Measurements from ENCODE around the gene RC3H2. TPM values are rescaled to one million over a fixed set of nuclear protein-coding genes. Genes with fewer than 3 reads are reported as not detected.

RC3H2 gene
- total RNA-seq, 1 donor from 2014 or later, result 74.4 TPM

GRCh38 chr9:122949696-122950095, 44.5 kb upstream of the RC3H2 start:
- Mint-ChIP-seq H3K4me3 (ENCODE audit: unreplicated experiment) (no peak overlapping the region), H3K27me3 (ENCODE audit: unreplicated experiment) (no peaks in the 10 kb centered on the region), H3K9me3 (ENCODE audit: unreplicated experiment) (no peaks in the 10 kb centered on the region), H3K4me1 (ENCODE audit: unreplicated experiment) (peaks cover 65% of the 10 kb centered on the region), H3K36me3 (ENCODE audit: unreplicated experiment) (peaks cover 1% of the 10 kb centered on the region), H3K27ac (ENCODE audit: unreplicated experiment) (peak overlapping the region; percentile 28)
- no peak for TF ChIP-seq CTCF (IDR thresholded peaks at IDR 0.05)
- DNase-seq (ENCODE audit: extremely low spot score, unreplicated experiment), result no peak

DNA sequence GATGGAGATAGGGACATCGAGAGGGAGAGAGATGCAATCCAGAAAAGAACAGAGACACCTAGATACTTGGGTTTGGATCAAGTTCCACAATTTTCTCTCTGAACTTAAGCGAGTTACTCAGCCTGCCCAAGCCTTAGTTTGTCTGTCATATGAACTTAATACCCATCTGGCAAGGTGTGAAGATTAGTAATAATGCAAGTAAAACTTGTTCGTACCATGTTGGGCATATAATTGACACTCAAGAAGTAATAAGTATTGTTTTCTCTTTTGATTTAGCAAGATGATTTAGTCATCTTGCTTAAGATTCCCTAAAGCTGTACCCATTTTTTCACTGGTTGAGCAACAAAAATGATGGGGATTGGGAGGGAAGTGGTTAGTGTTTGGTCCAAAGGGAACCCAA, 43.2 kb upstream of the RC3H2 start:
- Mint-ChIP-seq H3K4me3 (ENCODE audit: unreplicated experiment) (no peak overlapping the region), H3K27ac (ENCODE audit: unreplicated experiment) (peak overlapping the region; percentile 71), H3K36me3 (ENCODE audit: unreplicated experiment) (peaks cover 1% of the 10 kb centered on the region), H3K27me3 (ENCODE audit: unreplicated experiment) (no peaks in the 10 kb centered on the region), H3K4me1 (ENCODE audit: unreplicated experiment) (peaks cover 61% of the 10 kb centered on the region), H3K9me3 (ENCODE audit: unreplicated experiment) (no peaks in the 10 kb centered on the region)
- DNase-seq (ENCODE audit: extremely low spot score, unreplicated experiment), result no peak
- TF ChIP-seq CTCF (IDR thresholded peaks at IDR 0.05), result no peak

DNA sequence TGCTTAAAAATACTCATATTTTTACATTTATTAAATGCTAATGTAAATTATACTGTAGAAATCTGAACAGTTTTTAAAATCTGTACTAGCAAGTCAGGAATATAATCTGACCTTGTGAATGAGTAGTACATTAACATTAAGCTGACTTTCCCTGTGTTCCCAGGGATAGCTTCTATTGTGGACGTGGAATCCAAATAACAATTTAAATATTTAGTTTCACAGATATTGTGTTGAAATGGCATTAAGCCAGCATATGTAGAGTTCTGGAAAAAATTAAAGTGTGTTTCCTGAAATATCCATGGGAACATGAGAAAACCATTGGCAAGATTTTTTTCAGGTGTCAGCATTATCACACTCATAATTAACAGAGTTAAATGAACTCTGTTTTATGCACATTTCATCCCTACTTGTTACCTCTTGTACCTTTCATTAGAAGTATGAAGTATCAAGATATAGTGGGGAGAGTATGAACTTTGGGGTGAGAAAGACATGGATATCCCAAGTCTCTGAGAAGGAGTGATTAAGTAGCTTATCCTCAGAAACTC, 41.4 kb upstream of the RC3H2 start:
- Mint-ChIP-seq H3K36me3 (ENCODE audit: unreplicated experiment) (peaks cover 1% of the 10 kb centered on the region), H3K4me1 (ENCODE audit: unreplicated experiment) (peaks cover 68% of the 10 kb centered on the region), H3K9me3 (ENCODE audit: unreplicated experiment) (no peaks in the 10 kb centered on the region)

DNA sequence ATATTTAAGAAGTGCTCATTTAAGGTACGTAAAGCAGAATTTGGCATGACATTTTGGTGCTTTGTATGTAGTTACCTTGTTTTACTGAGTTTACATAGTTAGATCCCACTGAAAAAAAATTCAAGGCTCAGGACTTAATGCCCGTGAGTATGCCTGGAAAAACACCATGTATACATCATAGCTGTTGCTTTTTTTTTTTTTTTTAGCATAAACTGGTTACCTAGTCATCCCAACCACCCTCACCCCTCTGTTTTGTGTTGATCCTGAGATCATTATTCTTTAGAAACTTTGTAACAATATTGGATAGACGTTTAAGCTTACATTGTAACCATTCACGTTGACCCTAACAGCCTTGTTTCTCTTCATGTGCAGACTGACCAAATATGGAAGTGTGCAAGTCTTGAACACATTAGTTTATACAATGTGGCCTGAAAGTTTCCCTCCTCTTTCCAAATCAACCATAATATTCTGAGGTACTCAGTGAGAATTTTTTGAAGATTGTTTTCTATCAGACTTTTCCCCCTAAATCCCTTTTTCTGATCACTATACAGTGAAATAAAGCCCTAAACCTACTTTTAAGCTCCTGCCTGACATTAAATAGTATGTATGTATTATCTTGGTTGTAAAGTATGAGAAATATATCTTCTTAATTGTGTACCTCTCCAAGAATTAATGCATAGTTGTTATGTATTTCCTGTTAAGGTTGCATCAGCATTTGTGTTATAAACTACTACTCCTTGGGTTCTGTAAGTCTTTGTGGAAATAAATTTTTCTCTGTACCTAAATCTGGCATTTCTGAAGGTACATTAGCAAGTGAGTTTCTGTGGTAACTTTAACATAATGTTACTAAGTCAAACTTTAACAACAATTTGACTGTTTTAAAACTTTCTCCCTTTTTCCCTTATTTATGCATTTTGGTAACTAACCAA, 40.1 kb upstream of the RC3H2 start:
- Mint-ChIP-seq H3K27me3 (ENCODE audit: unreplicated experiment) (no peaks in the 10 kb centered on the region), H3K36me3 (ENCODE audit: unreplicated experiment) (peaks cover 1% of the 10 kb centered on the region), H3K27ac (ENCODE audit: unreplicated experiment) (peak overlapping the region; percentile 70), H3K4me1 (ENCODE audit: unreplicated experiment) (peaks cover 65% of the 10 kb centered on the region), H3K4me3 (ENCODE audit: unreplicated experiment) (peak overlapping the region; percentile 12), H3K9me3 (ENCODE audit: unreplicated experiment) (no peaks in the 10 kb centered on the region)
- no peak for DNase-seq (ENCODE audit: extremely low spot score, unreplicated experiment)
- no peak for TF ChIP-seq CTCF (IDR thresholded peaks at IDR 0.05)

More for the DNA sequence above, 41.4 kb upstream of the RC3H2 start:
- DNase-seq (ENCODE audit: extremely low spot score, unreplicated experiment), result no peak
- Mint-ChIP-seq H3K27me3 (ENCODE audit: unreplicated experiment) (no peaks in the 10 kb centered on the region), H3K27ac (ENCODE audit: unreplicated experiment) (peak overlapping the region; percentile 14), H3K4me3 (ENCODE audit: unreplicated experiment) (no peak overlapping the region)
- no peak for TF ChIP-seq CTCF (IDR thresholded peaks at IDR 0.05)

DNA sequence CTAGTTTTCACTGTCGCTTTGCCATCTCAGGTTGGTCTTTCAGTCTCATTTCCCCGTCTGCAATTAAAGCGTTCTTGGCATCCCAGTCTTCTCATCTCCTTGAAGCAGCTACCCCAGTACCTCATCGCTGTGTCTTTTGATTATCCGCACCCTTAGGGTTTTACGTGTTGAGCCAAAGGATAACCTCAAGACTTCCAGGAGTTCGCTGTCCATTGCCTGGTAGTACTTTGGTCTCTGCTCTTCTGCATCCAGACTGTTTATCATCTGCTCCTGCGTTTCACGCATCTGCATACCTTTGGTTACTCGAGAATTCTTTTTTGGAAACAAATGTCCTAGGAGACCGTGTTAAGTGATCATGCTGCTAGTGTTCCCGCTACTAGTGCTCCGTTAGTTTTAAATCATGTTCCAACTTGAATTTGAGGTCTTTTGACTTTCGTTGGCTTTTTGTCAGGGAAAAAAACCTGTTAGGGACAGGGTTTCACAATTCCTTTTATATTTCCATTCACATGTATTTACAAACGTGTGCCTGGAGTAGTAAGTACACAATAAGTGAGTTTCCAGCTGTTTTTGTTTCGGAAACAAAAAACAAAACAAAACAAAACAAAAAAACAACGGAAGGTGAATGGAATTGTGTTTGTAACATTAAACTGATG, 36.5 kb upstream of the RC3H2 start:
- no peak for TF ChIP-seq CTCF (IDR thresholded peaks at IDR 0.05)
- peak overlapping the region; percentile 96 for H3K27ac Mint-ChIP-seq (ENCODE audit: unreplicated experiment)
- H3K4me3 Mint-ChIP-seq (ENCODE audit: unreplicated experiment), result peak overlapping the region; percentile 95
- no peaks in the 10 kb centered on the region for H3K9me3 Mint-ChIP-seq (ENCODE audit: unreplicated experiment)
- no peaks in the 10 kb centered on the region for H3K27me3 Mint-ChIP-seq (ENCODE audit: unreplicated experiment)
- H3K4me1 Mint-ChIP-seq (ENCODE audit: unreplicated experiment), result peaks cover 41% of the 10 kb centered on the region
- DNase-seq (ENCODE audit: extremely low spot score, unreplicated experiment), result no peak
- peaks cover 9% of the 10 kb centered on the region for H3K36me3 Mint-ChIP-seq (ENCODE audit: unreplicated experiment)
